Measurements from ENCODE around the gene ABCA9. TPM values are rescaled to one million over a fixed set of nuclear protein-coding genes. Genes with fewer than 3 reads are reported as not detected.
A peak's percentile ranks its signal among the peaks of the same experiment; 100 is the strongest.

The ABCA9 gene
- total and polyA plus RNA-seq, 9 of the 15 experiments (the other 6 are each of a cell fraction or from before 2014, with no cell fraction given), result 0.04 TPM; not detected in 8

DNA sequence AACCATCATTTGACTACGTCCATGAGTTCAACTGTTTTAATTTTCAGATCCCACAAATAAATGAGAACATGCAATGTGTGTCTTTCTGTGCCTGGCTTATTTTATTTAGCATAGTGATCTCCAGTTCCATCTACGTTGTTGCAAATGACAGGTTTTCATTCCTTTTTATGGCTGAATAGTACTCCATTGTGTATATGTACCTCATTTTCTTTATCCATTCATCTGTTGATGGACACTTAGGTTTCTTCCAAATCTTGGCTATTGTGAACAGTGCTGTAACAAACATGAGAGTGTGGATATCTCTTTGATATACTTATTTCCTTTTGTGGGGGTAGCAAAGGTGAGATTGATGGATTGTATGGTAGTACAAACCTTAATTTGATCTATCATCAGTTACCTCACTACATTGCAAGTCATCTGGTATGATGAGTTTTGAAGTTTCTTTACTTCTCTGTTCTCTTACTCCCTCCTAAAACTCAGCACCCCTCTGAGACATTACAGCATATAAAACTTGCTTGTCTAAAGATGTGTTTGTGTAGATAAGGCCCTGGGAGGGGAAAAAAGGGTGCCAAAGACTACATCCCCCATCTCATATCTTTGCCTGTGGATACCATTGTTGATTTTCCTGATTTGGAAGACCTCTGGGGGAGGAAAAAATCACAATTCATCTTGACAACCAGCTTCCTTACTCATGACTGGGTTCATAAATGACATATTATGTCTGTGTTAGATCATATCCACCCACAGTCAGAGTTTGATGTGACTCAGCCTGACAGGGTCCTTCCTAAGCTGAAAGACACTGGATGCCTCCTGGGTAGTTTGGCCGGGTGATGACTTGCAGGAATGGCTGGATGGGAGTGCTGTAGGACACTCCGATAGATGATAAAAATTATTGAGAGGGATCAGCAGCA lies 47.6 kb downstream of the ABCA9 start (continued):
- TF ChIP-seq, protein P1, sequence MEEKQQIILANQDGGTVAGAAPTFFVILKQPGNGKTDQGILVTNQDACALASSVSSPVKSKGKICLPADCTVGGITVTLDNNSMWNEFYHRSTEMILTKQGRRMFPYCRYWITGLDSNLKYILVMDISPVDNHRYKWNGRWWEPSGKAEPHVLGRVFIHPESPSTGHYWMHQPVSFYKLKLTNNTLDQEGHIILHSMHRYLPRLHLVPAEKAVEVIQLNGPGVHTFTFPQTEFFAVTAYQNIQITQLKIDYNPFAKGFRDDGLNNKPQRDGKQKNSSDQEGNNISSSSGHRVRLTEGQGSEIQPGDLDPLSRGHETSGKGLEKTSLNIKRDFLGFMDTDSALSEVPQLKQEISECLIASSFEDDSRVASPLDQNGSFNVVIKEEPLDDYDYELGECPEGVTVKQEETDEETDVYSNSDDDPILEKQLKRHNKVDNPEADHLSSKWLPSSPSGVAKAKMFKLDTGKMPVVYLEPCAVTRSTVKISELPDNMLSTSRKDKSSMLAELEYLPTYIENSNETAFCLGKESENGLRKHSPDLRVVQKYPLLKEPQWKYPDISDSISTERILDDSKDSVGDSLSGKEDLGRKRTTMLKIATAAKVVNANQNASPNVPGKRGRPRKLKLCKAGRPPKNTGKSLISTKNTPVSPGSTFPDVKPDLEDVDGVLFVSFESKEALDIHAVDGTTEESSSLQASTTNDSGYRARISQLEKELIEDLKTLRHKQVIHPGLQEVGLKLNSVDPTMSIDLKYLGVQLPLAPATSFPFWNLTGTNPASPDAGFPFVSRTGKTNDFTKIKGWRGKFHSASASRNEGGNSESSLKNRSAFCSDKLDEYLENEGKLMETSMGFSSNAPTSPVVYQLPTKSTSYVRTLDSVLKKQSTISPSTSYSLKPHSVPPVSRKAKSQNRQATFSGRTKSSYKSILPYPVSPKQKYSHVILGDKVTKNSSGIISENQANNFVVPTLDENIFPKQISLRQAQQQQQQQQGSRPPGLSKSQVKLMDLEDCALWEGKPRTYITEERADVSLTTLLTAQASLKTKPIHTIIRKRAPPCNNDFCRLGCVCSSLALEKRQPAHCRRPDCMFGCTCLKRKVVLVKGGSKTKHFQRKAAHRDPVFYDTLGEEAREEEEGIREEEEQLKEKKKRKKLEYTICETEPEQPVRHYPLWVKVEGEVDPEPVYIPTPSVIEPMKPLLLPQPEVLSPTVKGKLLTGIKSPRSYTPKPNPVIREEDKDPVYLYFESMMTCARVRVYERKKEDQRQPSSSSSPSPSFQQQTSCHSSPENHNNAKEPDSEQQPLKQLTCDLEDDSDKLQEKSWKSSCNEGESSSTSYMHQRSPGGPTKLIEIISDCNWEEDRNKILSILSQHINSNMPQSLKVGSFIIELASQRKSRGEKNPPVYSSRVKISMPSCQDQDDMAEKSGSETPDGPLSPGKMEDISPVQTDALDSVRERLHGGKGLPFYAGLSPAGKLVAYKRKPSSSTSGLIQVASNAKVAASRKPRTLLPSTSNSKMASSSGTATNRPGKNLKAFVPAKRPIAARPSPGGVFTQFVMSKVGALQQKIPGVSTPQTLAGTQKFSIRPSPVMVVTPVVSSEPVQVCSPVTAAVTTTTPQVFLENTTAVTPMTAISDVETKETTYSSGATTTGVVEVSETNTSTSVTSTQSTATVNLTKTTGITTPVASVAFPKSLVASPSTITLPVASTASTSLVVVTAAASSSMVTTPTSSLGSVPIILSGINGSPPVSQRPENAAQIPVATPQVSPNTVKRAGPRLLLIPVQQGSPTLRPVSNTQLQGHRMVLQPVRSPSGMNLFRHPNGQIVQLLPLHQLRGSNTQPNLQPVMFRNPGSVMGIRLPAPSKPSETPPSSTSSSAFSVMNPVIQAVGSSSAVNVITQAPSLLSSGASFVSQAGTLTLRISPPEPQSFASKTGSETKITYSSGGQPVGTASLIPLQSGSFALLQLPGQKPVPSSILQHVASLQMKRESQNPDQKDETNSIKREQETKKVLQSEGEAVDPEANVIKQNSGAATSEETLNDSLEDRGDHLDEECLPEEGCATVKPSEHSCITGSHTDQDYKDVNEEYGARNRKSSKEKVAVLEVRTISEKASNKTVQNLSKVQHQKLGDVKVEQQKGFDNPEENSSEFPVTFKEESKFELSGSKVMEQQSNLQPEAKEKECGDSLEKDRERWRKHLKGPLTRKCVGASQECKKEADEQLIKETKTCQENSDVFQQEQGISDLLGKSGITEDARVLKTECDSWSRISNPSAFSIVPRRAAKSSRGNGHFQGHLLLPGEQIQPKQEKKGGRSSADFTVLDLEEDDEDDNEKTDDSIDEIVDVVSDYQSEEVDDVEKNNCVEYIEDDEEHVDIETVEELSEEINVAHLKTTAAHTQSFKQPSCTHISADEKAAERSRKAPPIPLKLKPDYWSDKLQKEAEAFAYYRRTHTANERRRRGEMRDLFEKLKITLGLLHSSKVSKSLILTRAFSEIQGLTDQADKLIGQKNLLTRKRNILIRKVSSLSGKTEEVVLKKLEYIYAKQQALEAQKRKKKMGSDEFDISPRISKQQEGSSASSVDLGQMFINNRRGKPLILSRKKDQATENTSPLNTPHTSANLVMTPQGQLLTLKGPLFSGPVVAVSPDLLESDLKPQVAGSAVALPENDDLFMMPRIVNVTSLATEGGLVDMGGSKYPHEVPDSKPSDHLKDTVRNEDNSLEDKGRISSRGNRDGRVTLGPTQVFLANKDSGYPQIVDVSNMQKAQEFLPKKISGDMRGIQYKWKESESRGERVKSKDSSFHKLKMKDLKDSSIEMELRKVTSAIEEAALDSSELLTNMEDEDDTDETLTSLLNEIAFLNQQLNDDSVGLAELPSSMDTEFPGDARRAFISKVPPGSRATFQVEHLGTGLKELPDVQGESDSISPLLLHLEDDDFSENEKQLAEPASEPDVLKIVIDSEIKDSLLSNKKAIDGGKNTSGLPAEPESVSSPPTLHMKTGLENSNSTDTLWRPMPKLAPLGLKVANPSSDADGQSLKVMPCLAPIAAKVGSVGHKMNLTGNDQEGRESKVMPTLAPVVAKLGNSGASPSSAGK (IDR thresholded peaks at IDR 0.05), result no peak
- TF ChIP-seq, protein P2, sequence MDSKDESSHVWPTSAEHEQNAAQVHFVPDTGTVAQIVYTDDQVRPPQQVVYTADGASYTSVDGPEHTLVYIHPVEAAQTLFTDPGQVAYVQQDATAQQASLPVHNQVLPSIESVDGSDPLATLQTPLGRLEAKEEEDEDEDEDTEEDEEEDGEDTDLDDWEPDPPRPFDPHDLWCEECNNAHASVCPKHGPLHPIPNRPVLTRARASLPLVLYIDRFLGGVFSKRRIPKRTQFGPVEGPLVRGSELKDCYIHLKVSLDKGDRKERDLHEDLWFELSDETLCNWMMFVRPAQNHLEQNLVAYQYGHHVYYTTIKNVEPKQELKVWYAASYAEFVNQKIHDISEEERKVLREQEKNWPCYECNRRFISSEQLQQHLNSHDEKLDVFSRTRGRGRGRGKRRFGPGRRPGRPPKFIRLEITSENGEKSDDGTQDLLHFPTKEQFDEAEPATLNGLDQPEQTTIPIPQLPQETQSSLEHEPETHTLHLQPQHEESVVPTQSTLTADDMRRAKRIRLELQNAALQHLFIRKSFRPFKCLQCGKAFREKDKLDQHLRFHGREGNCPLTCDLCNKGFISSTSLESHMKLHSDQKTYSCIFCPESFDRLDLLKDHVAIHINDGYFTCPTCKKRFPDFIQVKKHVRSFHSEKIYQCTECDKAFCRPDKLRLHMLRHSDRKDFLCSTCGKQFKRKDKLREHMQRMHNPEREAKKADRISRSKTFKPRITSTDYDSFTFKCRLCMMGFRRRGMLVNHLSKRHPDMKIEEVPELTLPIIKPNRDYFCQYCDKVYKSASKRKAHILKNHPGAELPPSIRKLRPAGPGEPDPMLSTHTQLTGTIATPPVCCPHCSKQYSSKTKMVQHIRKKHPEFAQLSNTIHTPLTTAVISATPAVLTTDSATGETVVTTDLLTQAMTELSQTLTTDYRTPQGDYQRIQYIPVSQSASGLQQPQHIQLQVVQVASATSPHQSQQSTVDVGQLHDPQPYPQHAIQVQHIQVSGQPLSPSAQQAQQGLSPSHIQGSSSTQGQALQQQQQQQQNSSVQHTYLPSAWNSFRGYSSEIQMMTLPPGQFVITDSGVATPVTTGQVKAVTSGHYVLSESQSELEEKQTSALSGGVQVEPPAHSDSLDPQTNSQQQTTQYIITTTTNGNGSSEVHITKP (IDR thresholded peaks at IDR 0.05; ENCODE audit: partially characterized antibody), result peak; percentile 31
- TF ChIP-seq TRIM24 (IDR thresholded peaks at IDR 0.05), result peak in 1 of 2 experiments; percentile 76; a peak in 3 of 4 replicates
- TF ChIP-seq KDM1A (IDR thresholded peaks at IDR 0.05), result peak; percentile 88 to 90
- no peak for TF ChIP-seq ZFP30 (CRISPR knock-in tag; IDR thresholded peaks at IDR 0.05; ENCODE audit: borderline replicate concordance)
- TF ChIP-seq ZNF445 (CRISPR knock-in tag; IDR thresholded peaks at IDR 0.05; ENCODE audit: low read depth), result no peak
- no peak for TF ChIP-seq NFATC3 (IDR thresholded peaks at IDR 0.05)
